HG03196 (cell line): Measurements from ENCODE around the gene ARSG.

Source experiments
- ATAC-seq: cut with Tn5 transposase; IDR thresholded peaks from one replicate; pipeline ENCODE4 v1.9.1; 2021; ENCODE audit not compliant: unreplicated experiment

Gene ARSG

GRCh38 chr17:68446626-68447041, 155.3 kb downstream of the ARSG start:
- ATAC-seq: no peak

- ATAC-seq: no peak
These were observed 157.9 kb downstream of the ARSG start for GRCh38 chr17:68449021-68449739.

GRCh38 chr17:68450391-68450790, 159.1 kb downstream of the ARSG start:
- no peak for ATAC-seq

GRCh38 chr17:68450801-68451200, 159.5 kb downstream of the ARSG start:
- no peak for ATAC-seq

- no peak for ATAC-seq
These were observed 160.5 kb downstream of the ARSG start for GRCh38 chr17:68451670-68452354.

GRCh38 chr17:68452724-68453290, 161.5 kb downstream of the ARSG start:
- ATAC-seq: no peak

- no peak for ATAC-seq
These were observed 162.8 kb downstream of the ARSG start for GRCh38 chr17:68453991-68454665.

GRCh38 chr17:68455901-68456338, 164.6 kb downstream of the ARSG start:
- ATAC-seq: no peak

- ATAC-seq: no peak
These were observed 165.3 kb downstream of the ARSG start for GRCh38 chr17:68456339-68457167.

- peak; percentile 29 for ATAC-seq
These were observed 165.9 kb downstream of the ARSG start, which contains the start of gene WIPI1 for GRCh38 chr17:68457168-68457538. Gene WIPI1 (minus strand): TSS chr17:68457496. CDS start chr17:68457421, 75 bp downstream.

GRCh38 chr17:68457539-68458259, 166.4 kb downstream of the ARSG start:
- peak; percentile 70 for ATAC-seq

GRCh38 chr17:68458260-68459036, 167.2 kb downstream of the ARSG start:
- no peak for ATAC-seq

GRCh38 chr17:68459037-68459639, 167.8 kb downstream of the ARSG start:
- no peak for ATAC-seq

- no peak for ATAC-seq
These were observed 168.9 kb downstream of the ARSG start for GRCh38 chr17:68460146-68460545.

- no peak for ATAC-seq
These were observed 169.4 kb downstream of the ARSG start for GRCh38 chr17:68460715-68461114.

GRCh38 chr17:68461122-68461539, 169.8 kb downstream of the ARSG start:
- no peak for ATAC-seq

GRCh38 chr17:68461589-68461988, 170.3 kb downstream of the ARSG start:
- no peak for ATAC-seq

GRCh38 chr17:68462381-68463210, 171.3 kb downstream of the ARSG start:
- peak; percentile 41 for ATAC-seq
